ENCODE measurements around the gene TAS1R3.

DNA sequence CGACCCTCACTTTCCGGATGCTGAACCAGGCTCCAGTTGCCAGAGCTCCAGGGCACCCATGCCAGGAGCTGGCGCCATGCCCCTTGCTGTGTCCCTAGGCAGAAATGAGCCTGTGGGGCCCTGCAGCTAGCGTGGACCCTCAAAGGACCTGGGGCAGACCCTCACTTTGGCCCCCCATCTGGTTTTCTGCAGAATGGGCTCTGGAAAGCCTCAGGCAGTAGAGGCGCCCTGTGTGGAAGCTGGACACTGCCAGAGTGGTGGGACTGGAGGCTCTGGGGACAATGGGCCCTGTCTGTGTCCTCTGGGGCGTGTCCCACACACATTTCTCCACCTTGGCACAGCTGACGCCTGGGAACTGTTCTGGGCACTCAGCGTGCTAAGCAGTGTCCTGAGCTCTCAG is 50.2 kb downstream of the TAS1R3 start:
- TF ChIP-seq, protein P1, sequence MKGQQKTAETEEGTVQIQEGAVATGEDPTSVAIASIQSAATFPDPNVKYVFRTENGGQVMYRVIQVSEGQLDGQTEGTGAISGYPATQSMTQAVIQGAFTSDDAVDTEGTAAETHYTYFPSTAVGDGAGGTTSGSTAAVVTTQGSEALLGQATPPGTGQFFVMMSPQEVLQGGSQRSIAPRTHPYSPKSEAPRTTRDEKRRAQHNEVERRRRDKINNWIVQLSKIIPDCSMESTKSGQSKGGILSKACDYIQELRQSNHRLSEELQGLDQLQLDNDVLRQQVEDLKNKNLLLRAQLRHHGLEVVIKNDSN (IDR thresholded peaks at IDR 0.05) = no peak
- no peak for TF ChIP-seq ZBTB7A (IDR thresholded peaks at IDR 0.05; ENCODE audit: low read depth)
- no peak for TF ChIP-seq TAF1 (IDR thresholded peaks at IDR 0.05; ENCODE audit: low read depth)
- no peak for TF ChIP-seq EP300 (IDR thresholded peaks at IDR 0.05; ENCODE audit: borderline replicate concordance)
- TF ChIP-seq, protein P2, sequence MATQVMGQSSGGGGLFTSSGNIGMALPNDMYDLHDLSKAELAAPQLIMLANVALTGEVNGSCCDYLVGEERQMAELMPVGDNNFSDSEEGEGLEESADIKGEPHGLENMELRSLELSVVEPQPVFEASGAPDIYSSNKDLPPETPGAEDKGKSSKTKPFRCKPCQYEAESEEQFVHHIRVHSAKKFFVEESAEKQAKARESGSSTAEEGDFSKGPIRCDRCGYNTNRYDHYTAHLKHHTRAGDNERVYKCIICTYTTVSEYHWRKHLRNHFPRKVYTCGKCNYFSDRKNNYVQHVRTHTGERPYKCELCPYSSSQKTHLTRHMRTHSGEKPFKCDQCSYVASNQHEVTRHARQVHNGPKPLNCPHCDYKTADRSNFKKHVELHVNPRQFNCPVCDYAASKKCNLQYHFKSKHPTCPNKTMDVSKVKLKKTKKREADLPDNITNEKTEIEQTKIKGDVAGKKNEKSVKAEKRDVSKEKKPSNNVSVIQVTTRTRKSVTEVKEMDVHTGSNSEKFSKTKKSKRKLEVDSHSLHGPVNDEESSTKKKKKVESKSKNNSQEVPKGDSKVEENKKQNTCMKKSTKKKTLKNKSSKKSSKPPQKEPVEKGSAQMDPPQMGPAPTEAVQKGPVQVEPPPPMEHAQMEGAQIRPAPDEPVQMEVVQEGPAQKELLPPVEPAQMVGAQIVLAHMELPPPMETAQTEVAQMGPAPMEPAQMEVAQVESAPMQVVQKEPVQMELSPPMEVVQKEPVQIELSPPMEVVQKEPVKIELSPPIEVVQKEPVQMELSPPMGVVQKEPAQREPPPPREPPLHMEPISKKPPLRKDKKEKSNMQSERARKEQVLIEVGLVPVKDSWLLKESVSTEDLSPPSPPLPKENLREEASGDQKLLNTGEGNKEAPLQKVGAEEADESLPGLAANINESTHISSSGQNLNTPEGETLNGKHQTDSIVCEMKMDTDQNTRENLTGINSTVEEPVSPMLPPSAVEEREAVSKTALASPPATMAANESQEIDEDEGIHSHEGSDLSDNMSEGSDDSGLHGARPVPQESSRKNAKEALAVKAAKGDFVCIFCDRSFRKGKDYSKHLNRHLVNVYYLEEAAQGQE (IDR thresholded peaks at IDR 0.05; ENCODE audit: low read depth) = no peak
- TF ChIP-seq NFIC (IDR thresholded peaks at IDR 0.05) = no peak
- TF ChIP-seq RAD21 (IDR thresholded peaks at IDR 0.05; ENCODE audit: low read depth) = no peak
- no peak for TF ChIP-seq CREB1 (IDR thresholded peaks at IDR 0.05; ENCODE audit: low read depth)
- TF ChIP-seq TCF12 (IDR thresholded peaks at IDR 0.05; ENCODE audit: low read depth) = no peak
- TF ChIP-seq EGR1 (IDR thresholded peaks at IDR 0.05) = no peak
- no peak for TF ChIP-seq CEBPB (IDR thresholded peaks at IDR 0.05)
- TF ChIP-seq YY1 (IDR thresholded peaks at IDR 0.05; ENCODE audit: low read depth) = no peak
- TF ChIP-seq TEAD4 (IDR thresholded peaks at IDR 0.05) = no peak
